ENCODE measurements around the gene KLHL17. TPM values are rescaled to one million over a fixed set of nuclear protein-coding genes. Genes with fewer than 3 reads are reported as not detected.

KLHL17 gene
- total and polyA plus RNA-seq, 4 donors, result 0.98 to 5.4 (median 2.1) TPM

DNA sequence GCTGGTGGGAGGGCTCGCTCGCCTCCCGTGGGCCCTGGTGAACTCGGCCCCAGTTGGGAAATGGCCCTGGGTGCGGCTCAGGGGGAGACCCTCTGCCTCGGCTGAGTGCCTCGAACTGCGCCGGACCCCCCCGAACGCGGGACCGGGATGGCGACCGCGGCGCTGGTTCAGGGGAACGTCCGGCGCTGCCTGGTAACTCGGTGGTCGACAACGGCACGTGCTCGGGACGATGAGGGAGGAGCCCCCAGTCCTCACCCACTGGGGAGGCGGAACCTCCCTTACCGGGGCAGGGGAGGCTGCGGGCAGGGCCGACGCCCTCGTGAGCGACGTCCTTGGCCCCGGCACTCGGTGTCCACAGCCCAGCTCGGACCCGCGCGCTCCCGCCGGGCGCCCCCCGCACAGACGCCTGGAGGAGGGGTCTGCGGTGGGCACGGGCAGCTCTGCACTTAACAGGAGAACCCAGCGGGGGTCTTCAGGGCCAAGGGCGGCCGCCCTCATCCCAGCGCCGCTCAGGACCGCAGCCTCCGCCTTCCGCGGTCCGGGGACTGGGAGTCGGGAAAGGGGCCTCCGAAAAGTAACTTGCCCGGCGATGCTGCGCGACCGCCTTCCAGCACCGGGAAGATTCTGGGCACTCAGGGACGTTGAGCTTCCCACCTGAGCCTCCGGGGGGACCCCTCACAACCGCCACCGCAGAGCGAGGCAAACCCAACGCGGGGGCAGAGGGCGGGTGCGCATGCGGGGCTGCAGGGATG is 37.8 kb downstream of the KLHL17 start (continued):
- TF ChIP-seq GABPA (IDR thresholded peaks at IDR 0.05 in 1 of 2, conservative IDR thresholded peaks at IDR 0.05 in 1 of 2), result no peak
- TF ChIP-seq RXRA (IDR thresholded peaks at IDR 0.05), result no peak
- no peak for TF ChIP-seq FOXA1 (IDR thresholded peaks at IDR 0.05)
- no peak for TF ChIP-seq JUND (IDR thresholded peaks at IDR 0.05)
- no peak for TF ChIP-seq TAF1 (conservative IDR thresholded peaks at IDR 0.05)
- TF ChIP-seq HNF4G (IDR thresholded peaks at IDR 0.05), result no peak
- TF ChIP-seq EGR1 (IDR thresholded peaks at IDR 0.05; ENCODE audit: low read depth in 2 of 2), result no peak
- TF ChIP-seq SP1 (IDR thresholded peaks at IDR 0.05), result no peak
- no peak for TF ChIP-seq HNF4A (conservative IDR thresholded peaks at IDR 0.05)

DNA sequence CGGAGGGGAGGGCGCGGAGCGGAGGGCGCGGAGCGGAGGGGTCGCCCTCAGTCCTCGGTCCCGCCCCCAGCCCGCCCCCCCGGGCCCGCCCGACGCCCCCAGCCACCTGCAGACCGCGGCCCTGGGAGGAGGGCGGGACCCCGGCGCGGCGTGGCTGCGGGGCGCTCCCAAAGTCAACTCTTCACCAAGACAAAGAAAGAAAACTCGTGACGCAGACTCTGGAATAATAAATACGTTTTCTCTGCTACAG is 38.3 kb downstream of the KLHL17 start:
- Histone ChIP-seq H3K27me3 (ENCODE audit: control insufficient read depth in 4 of 4, insufficient read depth in 4 of 4, low read length in 3 of 4) (peaks cover 0 to 11% (median 1%) of the 10 kb centered on the region in 4 donors), H3K4me1 (ENCODE audit: control insufficient read depth in 4 of 4, insufficient read depth in 4 of 4, low read length in 3 of 4) (peaks cover 0 to 38% (median 23%) of the 10 kb centered on the region in 4 donors), H3K9ac (ENCODE audit: low read depth in 1 of 2, low read length in 2 of 2) (no peak overlapping the region), H3K27ac (ENCODE audit: low read depth in 1 of 2, low read length in 2 of 2) (no peak overlapping the region), H3K9me3 (ENCODE audit: control insufficient read depth in 4 of 4, low read length in 3 of 4) (no peaks in the 10 kb centered on the region), H3K4me3 (ENCODE audit: low read depth in 1 of 3, low read length in 3 of 3) (peak overlapping the region in 1 of 3 donors; percentile 66), H3K36me3 (ENCODE audit: control insufficient read depth in 4 of 4, insufficient read depth in 3 of 4, low read depth in 1 of 4, low read length in 3 of 4) (peaks cover 0 to 1% (median 0%) of the 10 kb centered on the region in 4 donors)
- no peak for DNase-seq (ENCODE audit: low spot score)
- WGBS, result 2% methylated on average over 27 of the region's 27 CpGs
- no peak for TF ChIP-seq SP1 (IDR thresholded peaks at IDR 0.05)
- no peak for TF ChIP-seq JUND (IDR thresholded peaks at IDR 0.05)
- TF ChIP-seq YY1 (IDR thresholded peaks at IDR 0.05), result no peak
- TF ChIP-seq, protein P1, sequence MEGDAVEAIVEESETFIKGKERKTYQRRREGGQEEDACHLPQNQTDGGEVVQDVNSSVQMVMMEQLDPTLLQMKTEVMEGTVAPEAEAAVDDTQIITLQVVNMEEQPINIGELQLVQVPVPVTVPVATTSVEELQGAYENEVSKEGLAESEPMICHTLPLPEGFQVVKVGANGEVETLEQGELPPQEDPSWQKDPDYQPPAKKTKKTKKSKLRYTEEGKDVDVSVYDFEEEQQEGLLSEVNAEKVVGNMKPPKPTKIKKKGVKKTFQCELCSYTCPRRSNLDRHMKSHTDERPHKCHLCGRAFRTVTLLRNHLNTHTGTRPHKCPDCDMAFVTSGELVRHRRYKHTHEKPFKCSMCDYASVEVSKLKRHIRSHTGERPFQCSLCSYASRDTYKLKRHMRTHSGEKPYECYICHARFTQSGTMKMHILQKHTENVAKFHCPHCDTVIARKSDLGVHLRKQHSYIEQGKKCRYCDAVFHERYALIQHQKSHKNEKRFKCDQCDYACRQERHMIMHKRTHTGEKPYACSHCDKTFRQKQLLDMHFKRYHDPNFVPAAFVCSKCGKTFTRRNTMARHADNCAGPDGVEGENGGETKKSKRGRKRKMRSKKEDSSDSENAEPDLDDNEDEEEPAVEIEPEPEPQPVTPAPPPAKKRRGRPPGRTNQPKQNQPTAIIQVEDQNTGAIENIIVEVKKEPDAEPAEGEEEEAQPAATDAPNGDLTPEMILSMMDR (IDR thresholded peaks at IDR 0.05; ENCODE audit: low read depth, low read length, missing input control), result no peak
- TF ChIP-seq, protein P2, sequence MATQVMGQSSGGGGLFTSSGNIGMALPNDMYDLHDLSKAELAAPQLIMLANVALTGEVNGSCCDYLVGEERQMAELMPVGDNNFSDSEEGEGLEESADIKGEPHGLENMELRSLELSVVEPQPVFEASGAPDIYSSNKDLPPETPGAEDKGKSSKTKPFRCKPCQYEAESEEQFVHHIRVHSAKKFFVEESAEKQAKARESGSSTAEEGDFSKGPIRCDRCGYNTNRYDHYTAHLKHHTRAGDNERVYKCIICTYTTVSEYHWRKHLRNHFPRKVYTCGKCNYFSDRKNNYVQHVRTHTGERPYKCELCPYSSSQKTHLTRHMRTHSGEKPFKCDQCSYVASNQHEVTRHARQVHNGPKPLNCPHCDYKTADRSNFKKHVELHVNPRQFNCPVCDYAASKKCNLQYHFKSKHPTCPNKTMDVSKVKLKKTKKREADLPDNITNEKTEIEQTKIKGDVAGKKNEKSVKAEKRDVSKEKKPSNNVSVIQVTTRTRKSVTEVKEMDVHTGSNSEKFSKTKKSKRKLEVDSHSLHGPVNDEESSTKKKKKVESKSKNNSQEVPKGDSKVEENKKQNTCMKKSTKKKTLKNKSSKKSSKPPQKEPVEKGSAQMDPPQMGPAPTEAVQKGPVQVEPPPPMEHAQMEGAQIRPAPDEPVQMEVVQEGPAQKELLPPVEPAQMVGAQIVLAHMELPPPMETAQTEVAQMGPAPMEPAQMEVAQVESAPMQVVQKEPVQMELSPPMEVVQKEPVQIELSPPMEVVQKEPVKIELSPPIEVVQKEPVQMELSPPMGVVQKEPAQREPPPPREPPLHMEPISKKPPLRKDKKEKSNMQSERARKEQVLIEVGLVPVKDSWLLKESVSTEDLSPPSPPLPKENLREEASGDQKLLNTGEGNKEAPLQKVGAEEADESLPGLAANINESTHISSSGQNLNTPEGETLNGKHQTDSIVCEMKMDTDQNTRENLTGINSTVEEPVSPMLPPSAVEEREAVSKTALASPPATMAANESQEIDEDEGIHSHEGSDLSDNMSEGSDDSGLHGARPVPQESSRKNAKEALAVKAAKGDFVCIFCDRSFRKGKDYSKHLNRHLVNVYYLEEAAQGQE (IDR thresholded peaks at IDR 0.05), result no peak
- no peak for TF ChIP-seq HNF4G (IDR thresholded peaks at IDR 0.05)

DNA sequence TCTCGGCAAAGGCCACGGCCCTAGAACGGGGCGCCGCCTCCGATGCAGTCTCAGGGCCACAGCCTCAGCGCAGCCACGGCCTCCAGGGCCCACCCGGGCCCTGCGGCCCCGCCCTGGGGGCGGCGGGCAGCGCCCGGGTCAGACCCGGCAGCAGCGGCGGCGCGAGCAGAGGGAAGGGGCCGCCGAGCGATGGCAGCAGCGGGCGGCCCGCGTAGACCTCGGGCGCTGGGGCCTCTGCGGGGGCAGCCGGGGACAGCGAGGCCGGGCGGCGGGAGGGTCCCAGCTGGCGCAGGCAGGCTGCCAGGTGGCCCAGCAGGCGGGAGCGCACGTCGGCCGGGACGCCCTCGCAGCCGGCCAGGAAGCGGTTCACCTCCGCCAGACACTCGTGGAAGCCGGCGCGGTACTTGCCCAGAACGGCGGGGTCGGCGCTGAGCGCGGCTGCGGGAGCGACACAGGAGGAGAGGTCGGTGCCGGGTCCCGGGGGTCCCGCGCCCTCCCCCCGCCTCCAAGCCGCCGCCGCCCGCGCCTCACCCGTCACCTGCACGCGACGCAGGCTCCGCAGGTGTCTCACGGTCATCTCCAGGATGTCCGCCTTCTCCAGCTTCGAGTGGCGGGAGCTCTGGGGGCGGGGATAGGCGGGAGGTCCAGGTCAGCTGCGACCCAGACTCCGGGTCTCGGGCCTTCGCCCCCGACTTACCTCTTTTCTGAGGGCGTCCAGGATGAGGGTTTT is 38.8 kb downstream of the KLHL17 start:
- DNase-seq (ENCODE audit: low spot score), result no peak
- Histone ChIP-seq H3K9ac (ENCODE audit: low read depth in 1 of 2, low read length in 2 of 2) (no peak overlapping the region), H3K27me3 (ENCODE audit: control insufficient read depth in 4 of 4, insufficient read depth in 4 of 4, low read length in 3 of 4) (peaks cover 0 to 11% (median 1%) of the 10 kb centered on the region in 4 donors), H3K9me3 (ENCODE audit: control insufficient read depth in 4 of 4, low read length in 3 of 4) (no peaks in the 10 kb centered on the region), H3K4me3 (ENCODE audit: low read depth in 1 of 3, low read length in 3 of 3) (peak overlapping the region in 1 of 3 donors; percentile 66), H3K4me1 (ENCODE audit: control insufficient read depth in 4 of 4, insufficient read depth in 4 of 4, low read length in 3 of 4) (peaks cover 0 to 38% (median 23%) of the 10 kb centered on the region in 4 donors), H3K36me3 (ENCODE audit: control insufficient read depth in 4 of 4, insufficient read depth in 3 of 4, low read depth in 1 of 4, low read length in 3 of 4) (peaks cover 0 to 1% (median 0%) of the 10 kb centered on the region in 4 donors), H3K27ac (ENCODE audit: low read depth in 1 of 2, low read length in 2 of 2) (peak overlapping the region; percentile 23 to 50)
- WGBS, result 2% methylated on average over 86 of the region's 86 CpGs
- TF ChIP-seq NR2F2 (IDR thresholded peaks at IDR 0.05) (no peak), YY1 (IDR thresholded peaks at IDR 0.05) (no peak), FOXA1 (IDR thresholded peaks at IDR 0.05) (no peak), FOXA2 (IDR thresholded peaks at IDR 0.05) (no peak), EGR1 (IDR thresholded peaks at IDR 0.05; ENCODE audit: low read depth in 2 of 2) (no peak), RAD21 (IDR thresholded peaks at IDR 0.05) (no peak), TAF1 (conservative IDR thresholded peaks at IDR 0.05) (no peak), GABPA (IDR thresholded peaks at IDR 0.05 in 1 of 2, conservative IDR thresholded peaks at IDR 0.05 in 1 of 2) (no peak), SP1 (IDR thresholded peaks at IDR 0.05) (no peak), HNF4G (IDR thresholded peaks at IDR 0.05) (no peak), JUND (IDR thresholded peaks at IDR 0.05) (no peak)
- TF ChIP-seq, protein P3, sequence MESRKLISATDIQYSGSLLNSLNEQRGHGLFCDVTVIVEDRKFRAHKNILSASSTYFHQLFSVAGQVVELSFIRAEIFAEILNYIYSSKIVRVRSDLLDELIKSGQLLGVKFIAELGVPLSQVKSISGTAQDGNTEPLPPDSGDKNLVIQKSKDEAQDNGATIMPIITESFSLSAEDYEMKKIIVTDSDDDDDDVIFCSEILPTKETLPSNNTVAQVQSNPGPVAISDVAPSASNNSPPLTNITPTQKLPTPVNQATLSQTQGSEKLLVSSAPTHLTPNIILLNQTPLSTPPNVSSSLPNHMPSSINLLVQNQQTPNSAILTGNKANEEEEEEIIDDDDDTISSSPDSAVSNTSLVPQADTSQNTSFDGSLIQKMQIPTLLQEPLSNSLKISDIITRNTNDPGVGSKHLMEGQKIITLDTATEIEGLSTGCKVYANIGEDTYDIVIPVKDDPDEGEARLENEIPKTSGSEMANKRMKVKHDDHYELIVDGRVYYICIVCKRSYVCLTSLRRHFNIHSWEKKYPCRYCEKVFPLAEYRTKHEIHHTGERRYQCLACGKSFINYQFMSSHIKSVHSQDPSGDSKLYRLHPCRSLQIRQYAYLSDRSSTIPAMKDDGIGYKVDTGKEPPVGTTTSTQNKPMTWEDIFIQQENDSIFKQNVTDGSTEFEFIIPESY (IDR thresholded peaks at IDR 0.05), result no peak
- TF ChIP-seq, protein P4, sequence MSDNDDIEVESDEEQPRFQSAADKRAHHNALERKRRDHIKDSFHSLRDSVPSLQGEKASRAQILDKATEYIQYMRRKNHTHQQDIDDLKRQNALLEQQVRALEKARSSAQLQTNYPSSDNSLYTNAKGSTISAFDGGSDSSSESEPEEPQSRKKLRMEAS (IDR thresholded peaks at IDR 0.05), result no peak
- TF ChIP-seq, protein P2 (IDR thresholded peaks at IDR 0.05), result no peak
